HL-60 (cell line): ENCODE results near the gene PDZD8.

ENCODE experiments used
- DNase-seq, 2 experiments: peaks; one replicate each; pipeline ENCODE4 v3.0.0-alpha.2; 2010 to 2020; ENCODE audit warnings: low read depth in 1 of 2, low spot score in 1 of 2
- H3K27ac ChIP-seq: fragments of 250-450 bp; sonication (Bioruptor Pico); replicated peaks from 2 replicates; pipeline ENCODE4 v1.5.1; 2020; ENCODE audit warnings: mild to moderate bottlenecking, moderate library complexity
- H3K27me3 ChIP-seq: fragments of 250-450 bp; sonication (Bioruptor Pico); 2 replicates; pipeline ENCODE4 v1.5.1; 2021; ENCODE audit warnings: mild to moderate bottlenecking, moderate library complexity; ENCODE audit not compliant: insufficient read depth, poor library complexity, severe bottlenecking
- H3K4me3 ChIP-seq: replicated peaks from 2 replicates; pipeline ENCODE4 v1.5.1; 2011; ENCODE audit warnings: mild to moderate bottlenecking, control low read depth, low read length; ENCODE audit not compliant: insufficient read depth
- CTCF ChIP-seq: IDR thresholded peaks from one replicate; pipeline ENCODE4 v1.5.1; 2011; ENCODE audit warnings: low read length, control low read depth, inconsistent platforms; ENCODE audit not compliant: insufficient read depth
- GABPA ChIP-seq: IDR thresholded peaks from 2 replicates; pipeline ENCODE4 v1.6.1; 2012; ENCODE audit warnings: low read depth
- POLR2AphosphoS5 ChIP-seq: IDR thresholded peaks from 2 replicates; pipeline ENCODE4 v1.6.1; 2012; ENCODE audit warnings: low read depth
- REST ChIP-seq: IDR thresholded peaks from 2 replicates; pipeline ENCODE4 v1.6.1; 2012; ENCODE audit warnings: low read depth; ENCODE audit not compliant: insufficient replicate concordance
- SPI1 ChIP-seq: IDR thresholded peaks from 2 replicates; pipeline ENCODE4 v1.6.1; 2012; ENCODE audit warnings: low read depth, mild to moderate bottlenecking, borderline replicate concordance

The PDZD8 gene

GRCh38 chr10:117353684-117354083 is 21.6 kb downstream of the PDZD8 start:
- no peak overlapping the region for H3K4me3 ChIP-seq
- no peak overlapping the region for H3K27ac ChIP-seq
- no peaks in the 10 kb centered on the region for H3K27me3 ChIP-seq
- TF ChIP-seq POLR2AphosphoS5 (no peak), SPI1 (peak; percentile 53; the same call in 1 of the 2 replicates)
- no peak for DNase-seq

- TF ChIP-seq CTCF: no peak
- TF ChIP-seq POLR2AphosphoS5: no peak
- no peak for TF ChIP-seq GABPA
- TF ChIP-seq REST: no peak
- TF ChIP-seq SPI1: no peak
- no peak for DNase-seq
- H3K27ac ChIP-seq: no peak overlapping the region
- no peaks in the 10 kb centered on the region for H3K27me3 ChIP-seq
- no peak overlapping the region for H3K4me3 ChIP-seq
These were observed 22.5 kb downstream of the PDZD8 start for GRCh38 chr10:117352724-117353123.

- Histone ChIP-seq H3K27ac (no peak overlapping the region), H3K27me3 (no peaks in the 10 kb centered on the region), H3K4me3 (no peak overlapping the region)
- DNase-seq: no peak
- no peak for TF ChIP-seq SPI1
- TF ChIP-seq POLR2AphosphoS5: no peak
- no peak for TF ChIP-seq CTCF
- no peak for TF ChIP-seq REST
- TF ChIP-seq GABPA: no peak
These were observed 23.2 kb downstream of the PDZD8 start for GRCh38 chr10:117351996-117352395.

GRCh38 chr10:117351558-117351957 is 23.7 kb downstream of the PDZD8 start:
- no peaks in the 10 kb centered on the region for H3K27me3 ChIP-seq
- DNase-seq: no peak
- TF ChIP-seq REST (no peak), CTCF (no peak), POLR2AphosphoS5 (no peak), SPI1 (no peak), GABPA (no peak)
- H3K27ac ChIP-seq: no peak overlapping the region
- H3K4me3 ChIP-seq: no peak overlapping the region
